ENCODE measurements around the gene COBL. TPM values are rescaled to one million over a fixed set of nuclear protein-coding genes. Genes with fewer than 3 reads are reported as not detected.
A peak's percentile ranks its signal among the peaks of the same experiment; 100 is the strongest.

Gene COBL
- total RNA-seq, 2 donors from 2014 or later, result 36.5 to 46.6 TPM

GRCh38 chr7:51315393-51316261, 982 bp downstream of the COBL start:
- Histone ChIP-seq H3K27me3 (replicated peaks; ENCODE audit: insufficient read depth) (no peaks in the 10 kb centered on the region), H3K27ac (peak overlapping the region; percentile 90), H3K9me3 (no peaks in the 10 kb centered on the region), H3K4me1 (replicated peaks) (no peaks in the 10 kb centered on the region), H3K36me3 (no peaks in the 10 kb centered on the region), H3K4me3 (peak overlapping the region; percentile 65 to 86)
- TF ChIP-seq POLR2A (IDR thresholded peaks at IDR 0.05) (no peak), CTCF (IDR thresholded peaks at IDR 0.05) (no peak), POLR2AphosphoS5 (IDR thresholded peaks at IDR 0.05) (no peak)
- DNase-seq (ENCODE audit: low spot score), result peak; percentile 33
- intact Hi-C loops (cut with DNase I), result no loop called here
- WGBS, result 3% methylated on average over 58 of the region's 58 CpGs

- no peaks in the 10 kb centered on the region for H3K27me3 ChIP-seq (replicated peaks; ENCODE audit: insufficient read depth)
- peak; percentile 25 for DNase-seq (ENCODE audit: low spot score)
- no peaks in the 10 kb centered on the region for H3K9me3 ChIP-seq
- 59% methylated on average over 4 of the region's 4 CpGs for WGBS
- H3K4me3 ChIP-seq, result peak overlapping the region; percentile 65 to 86
- no peaks in the 10 kb centered on the region for H3K36me3 ChIP-seq
- H3K4me1 ChIP-seq (replicated peaks), result no peaks in the 10 kb centered on the region
- TF ChIP-seq POLR2AphosphoS5 (IDR thresholded peaks at IDR 0.05) (no peak), CTCF (IDR thresholded peaks at IDR 0.05) (no peak), POLR2A (IDR thresholded peaks at IDR 0.05) (no peak)
- intact Hi-C loops (cut with DNase I), result no loop called here
- H3K27ac ChIP-seq, result peak overlapping the region; percentile 90
These were observed 1.9 kb downstream of the COBL start for GRCh38 chr7:51314726-51315125.

GRCh38 chr7:51313738-51314425, 2.7 kb downstream of the COBL start:
- no peaks in the 10 kb centered on the region for H3K4me1 ChIP-seq (replicated peaks)
- WGBS, result 55% methylated on average over 6 of the region's 6 CpGs
- H3K4me3 ChIP-seq, result no peak overlapping the region
- no peaks in the 10 kb centered on the region for H3K9me3 ChIP-seq
- H3K27ac ChIP-seq, result peak overlapping the region; percentile 90
- no peaks in the 10 kb centered on the region for H3K36me3 ChIP-seq
- H3K27me3 ChIP-seq (replicated peaks; ENCODE audit: insufficient read depth), result no peaks in the 10 kb centered on the region
- DNase-seq (ENCODE audit: low spot score), result no peak
- TF ChIP-seq POLR2AphosphoS5 (IDR thresholded peaks at IDR 0.05) (peak; percentile 35), CTCF (IDR thresholded peaks at IDR 0.05) (no peak)
- intact Hi-C loops (cut with DNase I), result no loop called here

- H3K27ac ChIP-seq, result peak overlapping the region; percentile 90
- WGBS, result 87% methylated on average over 5 of the region's 5 CpGs
- H3K4me1 ChIP-seq (replicated peaks), result no peaks in the 10 kb centered on the region
- no peaks in the 10 kb centered on the region for H3K27me3 ChIP-seq (replicated peaks; ENCODE audit: insufficient read depth)
- DNase-seq (ENCODE audit: low spot score), result no peak
- no peaks in the 10 kb centered on the region for H3K9me3 ChIP-seq
- no peaks in the 10 kb centered on the region for H3K36me3 ChIP-seq
- TF ChIP-seq POLR2A (IDR thresholded peaks at IDR 0.05) (no peak), POLR2AphosphoS5 (IDR thresholded peaks at IDR 0.05) (no peak), CTCF (IDR thresholded peaks at IDR 0.05) (no peak)
- intact Hi-C loops (cut with DNase I), result no loop called here
- H3K4me3 ChIP-seq, result no peak overlapping the region
These were observed 3.5 kb downstream of the COBL start for GRCh38 chr7:51312951-51313737.

Data from prostate gland (tissue), 2 donors.